Ishikawa (cell line): ENCODE results near the gene PTK6.

Experiments
- CEBPB ChIP-seq: IDR thresholded peaks from 2 replicates; pipeline ENCODE4 v1.6.1; 2012
- CREB1 ChIP-seq: IDR thresholded peaks from 2 replicates; pipeline ENCODE4 v1.6.1; 2012; ENCODE audit warnings: low read depth
- EGR1 ChIP-seq: IDR thresholded peaks from 2 replicates; pipeline ENCODE4 v1.6.1; 2012
- EP300 ChIP-seq: IDR thresholded peaks from 2 replicates; pipeline ENCODE4 v1.6.1; 2012; ENCODE audit warnings: borderline replicate concordance
- FOXM1 ChIP-seq: IDR thresholded peaks from 2 replicates; pipeline ENCODE4 v1.6.1; 2012; ENCODE audit warnings: low read depth, borderline replicate concordance
- NFIC ChIP-seq: IDR thresholded peaks from 2 replicates; pipeline ENCODE4 v1.6.1; 2012
- RAD21 ChIP-seq: IDR thresholded peaks from 2 replicates; pipeline ENCODE4 v1.6.1; 2012; ENCODE audit warnings: low read depth
- TAF1 ChIP-seq: IDR thresholded peaks from 2 replicates; pipeline ENCODE4 v1.6.1; 2012; ENCODE audit warnings: low read depth, mild to moderate bottlenecking
- TCF12 ChIP-seq: IDR thresholded peaks from 2 replicates; pipeline ENCODE4 v1.6.1; 2012; ENCODE audit warnings: low read depth
- TEAD4 ChIP-seq: IDR thresholded peaks from 2 replicates; pipeline ENCODE4 v1.6.1; 2012
- YY1 ChIP-seq: IDR thresholded peaks from 2 replicates; pipeline ENCODE4 v1.6.1; 2012; ENCODE audit warnings: low read depth
- ZBTB7A ChIP-seq: IDR thresholded peaks from 2 replicates; pipeline ENCODE4 v1.6.1; 2012; ENCODE audit warnings: low read depth
- TF ChIP-seq, protein P1 (sequence below): IDR thresholded peaks from 2 replicates; pipeline ENCODE4 v1.6.1; 2012
- TF ChIP-seq, protein P2 (sequence below): IDR thresholded peaks from 2 replicates; pipeline ENCODE4 v1.6.1; 2012
- TF ChIP-seq, protein P3 (sequence below): IDR thresholded peaks from 2 replicates; pipeline ENCODE4 v1.6.1; 2012; ENCODE audit warnings: low read depth, mild to moderate bottlenecking

PTK6 gene

DNA sequence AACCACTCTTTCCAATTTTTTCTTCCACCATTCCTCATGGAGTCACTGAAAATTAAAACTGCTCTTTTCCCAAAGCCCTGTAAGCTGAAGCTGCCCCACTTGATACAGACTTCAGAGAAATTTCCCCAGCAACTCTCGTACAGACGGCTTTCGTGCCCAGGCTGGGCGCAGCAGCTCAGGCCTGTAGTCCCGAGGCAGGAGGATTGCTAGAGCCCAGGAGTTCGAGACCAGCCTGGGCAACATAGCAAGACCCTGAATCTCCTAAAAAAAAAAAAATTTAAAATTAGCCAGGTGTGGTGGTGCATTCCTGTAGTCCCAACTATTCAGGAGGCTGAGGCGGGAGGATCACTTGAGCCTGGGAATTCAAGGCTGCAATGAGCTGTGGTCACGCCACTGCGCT lies 10.0 kb downstream of the PTK6 start:
- TF ChIP-seq FOXM1 (no peak), CEBPB (no peak), RAD21 (no peak), TAF1 (no peak), CREB1 (no peak), TCF12 (no peak), YY1 (no peak), EGR1 (no peak), ZBTB7A (no peak), EP300 (no peak), TEAD4 (no peak), NFIC (no peak)
- TF ChIP-seq, protein P1, sequence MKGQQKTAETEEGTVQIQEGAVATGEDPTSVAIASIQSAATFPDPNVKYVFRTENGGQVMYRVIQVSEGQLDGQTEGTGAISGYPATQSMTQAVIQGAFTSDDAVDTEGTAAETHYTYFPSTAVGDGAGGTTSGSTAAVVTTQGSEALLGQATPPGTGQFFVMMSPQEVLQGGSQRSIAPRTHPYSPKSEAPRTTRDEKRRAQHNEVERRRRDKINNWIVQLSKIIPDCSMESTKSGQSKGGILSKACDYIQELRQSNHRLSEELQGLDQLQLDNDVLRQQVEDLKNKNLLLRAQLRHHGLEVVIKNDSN, result no peak
- TF ChIP-seq, protein P2, sequence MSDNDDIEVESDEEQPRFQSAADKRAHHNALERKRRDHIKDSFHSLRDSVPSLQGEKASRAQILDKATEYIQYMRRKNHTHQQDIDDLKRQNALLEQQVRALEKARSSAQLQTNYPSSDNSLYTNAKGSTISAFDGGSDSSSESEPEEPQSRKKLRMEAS, result no peak
- TF ChIP-seq, protein P3, sequence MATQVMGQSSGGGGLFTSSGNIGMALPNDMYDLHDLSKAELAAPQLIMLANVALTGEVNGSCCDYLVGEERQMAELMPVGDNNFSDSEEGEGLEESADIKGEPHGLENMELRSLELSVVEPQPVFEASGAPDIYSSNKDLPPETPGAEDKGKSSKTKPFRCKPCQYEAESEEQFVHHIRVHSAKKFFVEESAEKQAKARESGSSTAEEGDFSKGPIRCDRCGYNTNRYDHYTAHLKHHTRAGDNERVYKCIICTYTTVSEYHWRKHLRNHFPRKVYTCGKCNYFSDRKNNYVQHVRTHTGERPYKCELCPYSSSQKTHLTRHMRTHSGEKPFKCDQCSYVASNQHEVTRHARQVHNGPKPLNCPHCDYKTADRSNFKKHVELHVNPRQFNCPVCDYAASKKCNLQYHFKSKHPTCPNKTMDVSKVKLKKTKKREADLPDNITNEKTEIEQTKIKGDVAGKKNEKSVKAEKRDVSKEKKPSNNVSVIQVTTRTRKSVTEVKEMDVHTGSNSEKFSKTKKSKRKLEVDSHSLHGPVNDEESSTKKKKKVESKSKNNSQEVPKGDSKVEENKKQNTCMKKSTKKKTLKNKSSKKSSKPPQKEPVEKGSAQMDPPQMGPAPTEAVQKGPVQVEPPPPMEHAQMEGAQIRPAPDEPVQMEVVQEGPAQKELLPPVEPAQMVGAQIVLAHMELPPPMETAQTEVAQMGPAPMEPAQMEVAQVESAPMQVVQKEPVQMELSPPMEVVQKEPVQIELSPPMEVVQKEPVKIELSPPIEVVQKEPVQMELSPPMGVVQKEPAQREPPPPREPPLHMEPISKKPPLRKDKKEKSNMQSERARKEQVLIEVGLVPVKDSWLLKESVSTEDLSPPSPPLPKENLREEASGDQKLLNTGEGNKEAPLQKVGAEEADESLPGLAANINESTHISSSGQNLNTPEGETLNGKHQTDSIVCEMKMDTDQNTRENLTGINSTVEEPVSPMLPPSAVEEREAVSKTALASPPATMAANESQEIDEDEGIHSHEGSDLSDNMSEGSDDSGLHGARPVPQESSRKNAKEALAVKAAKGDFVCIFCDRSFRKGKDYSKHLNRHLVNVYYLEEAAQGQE, result no peak

DNA sequence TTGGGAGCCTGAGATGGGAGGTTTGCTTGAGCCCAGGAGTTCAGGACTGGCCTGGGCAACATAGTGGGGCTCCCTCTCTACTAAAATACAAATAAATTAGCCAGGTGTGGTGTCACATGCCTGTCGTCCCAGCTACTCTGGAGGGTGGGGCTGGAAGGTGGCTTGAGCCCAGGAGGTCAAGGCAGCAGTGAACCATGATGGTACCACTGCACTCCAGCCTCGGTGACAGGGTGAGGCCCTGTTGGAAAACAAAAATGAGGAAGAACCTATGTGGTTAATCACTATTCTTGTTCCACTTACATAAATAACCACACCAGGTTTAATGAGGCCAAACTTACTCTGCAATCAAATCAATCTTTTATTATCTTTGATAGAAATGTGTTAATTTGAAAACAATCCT lies 11.2 kb downstream of the PTK6 start:
- no peak for TF ChIP-seq CEBPB
- TF ChIP-seq EGR1, result no peak
- TF ChIP-seq, protein P1, result no peak
- no peak for TF ChIP-seq TAF1
- TF ChIP-seq TEAD4, result no peak
- no peak for TF ChIP-seq YY1
- TF ChIP-seq FOXM1, result no peak
- no peak for TF ChIP-seq TCF12
- TF ChIP-seq, protein P3, result no peak
- TF ChIP-seq NFIC, result no peak
- TF ChIP-seq CREB1, result no peak
- no peak for TF ChIP-seq EP300
- TF ChIP-seq, protein P2, result no peak
- TF ChIP-seq RAD21, result no peak
- no peak for TF ChIP-seq ZBTB7A

DNA sequence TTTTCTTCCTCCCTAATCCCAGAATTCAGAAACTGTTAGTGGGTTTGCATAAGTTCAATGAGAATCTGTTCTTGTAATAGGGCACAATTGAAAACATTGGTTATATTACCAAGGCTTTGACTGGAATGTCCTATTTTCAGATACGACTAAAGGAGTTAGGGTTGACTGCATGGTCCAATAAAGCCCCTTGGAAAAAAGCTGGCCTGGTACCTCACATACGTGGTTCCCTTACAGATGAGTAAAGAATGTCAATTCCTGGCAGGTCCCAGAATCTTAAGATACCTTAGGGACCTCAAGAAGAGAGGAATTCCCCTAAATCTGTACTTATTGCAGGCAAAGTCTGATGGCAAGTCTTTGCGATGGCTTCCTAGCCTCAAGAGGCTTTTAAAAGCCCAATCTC lies 12.0 kb downstream of the PTK6 start:
- TF ChIP-seq, protein P1, result no peak
- TF ChIP-seq RAD21 (no peak), EGR1 (no peak), TAF1 (no peak), ZBTB7A (no peak), TEAD4 (no peak), CEBPB (no peak), CREB1 (no peak), NFIC (no peak), YY1 (no peak), TCF12 (no peak), FOXM1 (no peak), EP300 (no peak)
- TF ChIP-seq, protein P2, result no peak
- TF ChIP-seq, protein P3, result no peak

DNA sequence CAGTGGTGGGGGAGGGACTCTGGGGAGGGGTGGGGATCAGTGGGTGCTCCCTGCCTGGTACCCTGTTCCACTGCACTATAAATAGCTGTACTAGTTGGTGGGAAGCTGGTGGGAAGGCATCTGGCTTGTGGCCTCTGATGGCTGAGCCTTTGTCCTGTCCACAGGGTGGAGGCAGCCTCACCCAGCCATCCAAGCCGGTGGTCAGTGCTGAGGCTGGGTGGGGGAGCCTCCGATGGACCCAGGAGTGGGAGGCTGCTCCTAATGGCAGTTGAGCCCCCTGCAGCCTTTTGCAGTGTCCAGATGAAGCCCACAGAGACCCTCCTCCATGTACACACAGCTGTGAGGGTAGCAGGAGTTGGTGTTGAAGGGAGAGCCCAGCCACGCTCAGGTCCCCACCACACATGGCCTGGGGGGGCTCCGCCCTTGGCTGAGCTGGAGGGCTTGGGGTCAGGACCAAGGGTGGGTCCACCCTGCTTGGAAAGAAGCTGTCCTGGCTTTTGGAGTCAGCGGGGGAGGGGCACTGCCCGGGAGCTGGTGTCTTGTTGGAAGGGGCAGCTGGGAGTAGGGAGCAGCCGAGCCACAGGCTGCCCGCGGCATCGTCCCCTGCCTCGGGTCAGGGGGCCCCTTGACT lies 14.1 kb downstream of the PTK6 start:
- TF ChIP-seq, protein P1, result no peak
- no peak for TF ChIP-seq YY1
- no peak for TF ChIP-seq CREB1
- TF ChIP-seq TAF1, result no peak
- no peak for TF ChIP-seq CEBPB
- no peak for TF ChIP-seq EGR1
